ENCODE measurements around the gene SHISA6.

The SHISA6 gene

DNA sequence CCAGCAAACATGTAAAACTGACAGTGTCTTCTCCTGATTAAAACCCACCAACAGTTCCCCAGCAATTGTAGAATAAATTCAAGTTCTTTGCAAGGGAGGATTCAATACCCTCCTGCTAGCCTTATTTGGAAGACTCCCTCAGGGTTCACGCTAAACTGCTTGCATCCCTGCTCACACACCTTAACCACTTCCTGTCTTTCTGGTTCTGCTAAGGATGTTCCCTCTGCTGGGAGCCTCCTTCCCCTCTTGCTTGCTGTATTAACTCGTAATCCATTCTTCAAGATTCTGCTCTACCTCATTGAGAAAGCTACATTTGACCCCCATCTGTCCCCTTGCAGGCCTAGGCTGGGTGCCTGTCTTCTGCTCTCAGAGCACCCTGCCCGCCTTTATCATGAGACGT, 2.3 kb upstream of the SHISA6 start:
- TF ChIP-seq EZH2 (IDR thresholded peaks at IDR 0.05; ENCODE audit: borderline replicate concordance, low read length), result no peak
- TF ChIP-seq, protein P1, sequence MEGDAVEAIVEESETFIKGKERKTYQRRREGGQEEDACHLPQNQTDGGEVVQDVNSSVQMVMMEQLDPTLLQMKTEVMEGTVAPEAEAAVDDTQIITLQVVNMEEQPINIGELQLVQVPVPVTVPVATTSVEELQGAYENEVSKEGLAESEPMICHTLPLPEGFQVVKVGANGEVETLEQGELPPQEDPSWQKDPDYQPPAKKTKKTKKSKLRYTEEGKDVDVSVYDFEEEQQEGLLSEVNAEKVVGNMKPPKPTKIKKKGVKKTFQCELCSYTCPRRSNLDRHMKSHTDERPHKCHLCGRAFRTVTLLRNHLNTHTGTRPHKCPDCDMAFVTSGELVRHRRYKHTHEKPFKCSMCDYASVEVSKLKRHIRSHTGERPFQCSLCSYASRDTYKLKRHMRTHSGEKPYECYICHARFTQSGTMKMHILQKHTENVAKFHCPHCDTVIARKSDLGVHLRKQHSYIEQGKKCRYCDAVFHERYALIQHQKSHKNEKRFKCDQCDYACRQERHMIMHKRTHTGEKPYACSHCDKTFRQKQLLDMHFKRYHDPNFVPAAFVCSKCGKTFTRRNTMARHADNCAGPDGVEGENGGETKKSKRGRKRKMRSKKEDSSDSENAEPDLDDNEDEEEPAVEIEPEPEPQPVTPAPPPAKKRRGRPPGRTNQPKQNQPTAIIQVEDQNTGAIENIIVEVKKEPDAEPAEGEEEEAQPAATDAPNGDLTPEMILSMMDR (IDR thresholded peaks at IDR 0.05; ENCODE audit: low read length), result no peak
- no peaks in the 10 kb centered on the region for H4K20me1 ChIP-seq (ENCODE audit: insufficient read depth, low read length)
- H3K27ac ChIP-seq (ENCODE audit: low read depth, low read length, poor library complexity, severe bottlenecking), result no peak overlapping the region
- no peaks in the 10 kb centered on the region for H3K4me1 ChIP-seq (ENCODE audit: insufficient read depth, low read length, severe bottlenecking)
- no peaks in the 10 kb centered on the region for H3K9me3 ChIP-seq (ENCODE audit: low read length)
- H3K79me2 ChIP-seq (ENCODE audit: insufficient read depth, low read length), result no peaks in the 10 kb centered on the region
- no peaks in the 10 kb centered on the region for H3K9me2 ChIP-seq (ENCODE audit: low read depth, low read length)
- H3K36me3 ChIP-seq (ENCODE audit: insufficient read depth, low read length), result no peaks in the 10 kb centered on the region
- no peaks in the 10 kb centered on the region for H3K27me3 ChIP-seq (ENCODE audit: insufficient read depth, low read length)
- H3K9ac ChIP-seq (ENCODE audit: low read length), result no peak overlapping the region
- H3K4me2 ChIP-seq (ENCODE audit: low read length), result no peak overlapping the region
- no peak overlapping the region for H2AFZ ChIP-seq (ENCODE audit: low read length)
- H3F3A ChIP-seq (ENCODE audit: insufficient read depth, low read length), result no peaks in the 10 kb centered on the region
- no peak overlapping the region for H3K4me3 ChIP-seq (ENCODE audit: low read depth, low read length, poor library complexity, severe bottlenecking)

GRCh38 chr17:11239379-11239970, 1.5 kb upstream of the SHISA6 start:
- no peak for TF ChIP-seq EZH2 (IDR thresholded peaks at IDR 0.05; ENCODE audit: borderline replicate concordance, low read length)
- TF ChIP-seq, protein P1 (IDR thresholded peaks at IDR 0.05; ENCODE audit: low read length), result no peak
- H3K36me3 ChIP-seq (ENCODE audit: insufficient read depth, low read length), result no peaks in the 10 kb centered on the region
- no peaks in the 10 kb centered on the region for H3K9me3 ChIP-seq (ENCODE audit: low read length)
- H3K27ac ChIP-seq (ENCODE audit: low read depth, low read length, poor library complexity, severe bottlenecking), result no peak overlapping the region
- no peak overlapping the region for H3K4me3 ChIP-seq (ENCODE audit: low read depth, low read length, poor library complexity, severe bottlenecking)
- H3K9me2 ChIP-seq (ENCODE audit: low read depth, low read length), result no peaks in the 10 kb centered on the region
- H3K4me1 ChIP-seq (ENCODE audit: insufficient read depth, low read length, severe bottlenecking), result no peaks in the 10 kb centered on the region
- no peaks in the 10 kb centered on the region for H3K27me3 ChIP-seq (ENCODE audit: insufficient read depth, low read length)
- no peaks in the 10 kb centered on the region for H4K20me1 ChIP-seq (ENCODE audit: insufficient read depth, low read length)
- no peak overlapping the region for H3K9ac ChIP-seq (ENCODE audit: low read length)
- H3F3A ChIP-seq (ENCODE audit: insufficient read depth, low read length), result no peaks in the 10 kb centered on the region
- H3K4me2 ChIP-seq (ENCODE audit: low read length), result no peak overlapping the region
- no peaks in the 10 kb centered on the region for H3K79me2 ChIP-seq (ENCODE audit: insufficient read depth, low read length)
- H2AFZ ChIP-seq (ENCODE audit: low read length), result no peak overlapping the region

- Histone ChIP-seq H3K4me2 (ENCODE audit: low read length) (no peak overlapping the region), H3F3A (ENCODE audit: insufficient read depth, low read length) (no peaks in the 10 kb centered on the region), H3K9ac (ENCODE audit: low read length) (no peak overlapping the region), H2AFZ (ENCODE audit: low read length) (no peak overlapping the region), H4K20me1 (ENCODE audit: insufficient read depth, low read length) (no peaks in the 10 kb centered on the region), H3K79me2 (ENCODE audit: insufficient read depth, low read length) (no peaks in the 10 kb centered on the region), H3K27me3 (ENCODE audit: insufficient read depth, low read length) (no peaks in the 10 kb centered on the region), H3K36me3 (ENCODE audit: insufficient read depth, low read length) (no peaks in the 10 kb centered on the region), H3K4me3 (ENCODE audit: low read depth, low read length, poor library complexity, severe bottlenecking) (no peak overlapping the region), H3K27ac (ENCODE audit: low read depth, low read length, poor library complexity, severe bottlenecking) (no peak overlapping the region), H3K4me1 (ENCODE audit: insufficient read depth, low read length, severe bottlenecking) (no peaks in the 10 kb centered on the region), H3K9me2 (ENCODE audit: low read depth, low read length) (no peaks in the 10 kb centered on the region), H3K9me3 (ENCODE audit: low read length) (no peaks in the 10 kb centered on the region)
- no peak for TF ChIP-seq EZH2 (IDR thresholded peaks at IDR 0.05; ENCODE audit: borderline replicate concordance, low read length)
- TF ChIP-seq, protein P1 (IDR thresholded peaks at IDR 0.05; ENCODE audit: low read length), result no peak
These were observed 772 bp upstream of the SHISA6 start for GRCh38 chr17:11240041-11240840.
